ENCODE results near the gene DYNC1I2. TPM values are rescaled to one million over a fixed set of nuclear protein-coding genes. Genes with fewer than 3 reads are reported as not detected.

The DYNC1I2 gene
- total RNA-seq, 1 donor from 2014 or later = 118 TPM

DNA sequence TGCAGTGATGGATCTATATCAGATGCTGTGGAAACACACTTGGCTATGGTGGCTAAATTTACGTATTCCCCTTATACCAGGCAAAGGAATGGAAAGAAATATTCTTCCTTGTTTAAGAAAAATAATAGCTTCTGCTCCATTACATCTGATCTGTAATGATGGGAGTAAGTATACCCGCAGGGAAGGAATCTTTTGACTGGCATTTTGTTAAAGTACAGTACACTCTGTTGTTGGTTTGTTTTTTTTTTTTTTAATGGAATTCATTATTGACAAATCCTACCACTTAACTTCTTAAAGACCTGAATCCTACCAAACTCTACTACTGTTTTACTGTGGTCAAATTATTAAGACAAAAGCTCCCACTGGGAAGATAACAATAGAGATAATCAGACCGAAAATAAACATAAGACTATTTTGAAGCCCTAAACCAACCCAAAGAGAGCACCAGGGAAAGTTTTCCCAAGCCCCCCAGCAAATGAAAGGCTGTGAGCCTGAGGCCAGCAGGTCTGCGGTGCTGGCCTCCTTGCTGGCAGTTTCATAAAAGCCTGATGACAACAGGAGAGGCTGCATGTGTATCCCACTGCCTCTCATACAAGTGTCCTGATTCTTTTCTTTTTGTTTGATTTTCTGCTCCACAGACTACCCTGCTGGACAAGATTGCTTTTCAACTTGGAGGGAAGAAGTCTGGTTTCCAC is 105.8 kb downstream of the DYNC1I2 start:
- peaks cover 23% of the 10 kb centered on the region for H3K4me1 Mint-ChIP-seq (ENCODE audit: unreplicated experiment)
- peak overlapping the region; percentile 47 for H3K27ac Mint-ChIP-seq (ENCODE audit: unreplicated experiment)
- no peak overlapping the region for H3K4me3 Mint-ChIP-seq (ENCODE audit: unreplicated experiment)

DNA sequence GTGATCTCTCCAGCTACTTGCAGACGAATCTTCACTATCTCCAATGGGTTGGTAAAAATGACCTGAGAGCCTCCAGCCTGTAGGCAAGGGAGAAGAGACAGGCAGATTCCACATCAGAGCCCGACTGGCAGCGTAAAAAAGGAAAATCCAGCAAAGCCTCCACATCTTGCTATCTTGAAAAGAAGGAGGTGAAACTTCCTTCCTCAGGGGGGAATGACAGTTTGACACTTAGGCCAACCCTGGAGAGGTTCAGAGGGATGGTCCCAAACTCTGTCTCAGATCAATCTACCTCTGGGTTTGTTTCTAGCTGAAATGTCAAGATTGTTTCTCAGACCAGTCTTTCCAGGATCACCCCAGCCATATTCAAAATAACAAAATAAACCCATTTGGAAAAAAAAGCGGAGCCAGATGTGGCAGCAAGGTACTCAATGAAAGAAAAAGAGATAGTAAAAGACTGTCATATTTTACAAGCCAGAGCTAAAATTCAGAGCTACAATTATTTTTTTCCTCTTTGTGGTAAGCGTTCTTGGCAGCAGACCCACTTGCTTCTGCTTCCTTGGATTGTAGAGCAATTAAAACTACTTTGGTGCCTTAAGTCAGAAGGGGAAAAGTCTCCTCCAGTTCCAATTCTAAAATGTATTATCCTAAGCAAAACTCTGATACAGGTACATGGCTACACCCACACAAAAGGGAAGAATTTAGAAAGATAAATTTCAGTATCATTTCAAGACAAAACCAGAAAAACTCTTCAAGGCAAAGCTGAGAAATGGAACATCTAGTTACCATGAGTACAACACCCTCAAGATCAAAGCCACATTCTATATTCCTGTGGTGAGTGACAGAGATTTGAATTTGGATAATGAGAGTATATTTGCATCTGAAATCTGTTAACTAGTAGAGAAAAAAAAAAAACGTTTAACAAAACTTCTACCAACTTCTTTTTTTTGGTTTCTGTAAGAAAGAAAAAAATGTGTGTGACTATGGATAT is 106.7 kb downstream of the DYNC1I2 start:
- peaks cover 33% of the 10 kb centered on the region for H3K4me1 Mint-ChIP-seq (ENCODE audit: unreplicated experiment)
- peaks cover 25% of the 10 kb centered on the region for H3K36me3 Mint-ChIP-seq (ENCODE audit: unreplicated experiment)
- no peaks in the 10 kb centered on the region for H3K27me3 Mint-ChIP-seq (ENCODE audit: unreplicated experiment)
- DNase-seq (ENCODE audit: extremely low spot score, unreplicated experiment) = no peak
- H3K9me3 Mint-ChIP-seq (ENCODE audit: unreplicated experiment) = no peaks in the 10 kb centered on the region
- H3K27ac Mint-ChIP-seq (ENCODE audit: unreplicated experiment) = peak overlapping the region; percentile 47
- TF ChIP-seq, protein P1, sequence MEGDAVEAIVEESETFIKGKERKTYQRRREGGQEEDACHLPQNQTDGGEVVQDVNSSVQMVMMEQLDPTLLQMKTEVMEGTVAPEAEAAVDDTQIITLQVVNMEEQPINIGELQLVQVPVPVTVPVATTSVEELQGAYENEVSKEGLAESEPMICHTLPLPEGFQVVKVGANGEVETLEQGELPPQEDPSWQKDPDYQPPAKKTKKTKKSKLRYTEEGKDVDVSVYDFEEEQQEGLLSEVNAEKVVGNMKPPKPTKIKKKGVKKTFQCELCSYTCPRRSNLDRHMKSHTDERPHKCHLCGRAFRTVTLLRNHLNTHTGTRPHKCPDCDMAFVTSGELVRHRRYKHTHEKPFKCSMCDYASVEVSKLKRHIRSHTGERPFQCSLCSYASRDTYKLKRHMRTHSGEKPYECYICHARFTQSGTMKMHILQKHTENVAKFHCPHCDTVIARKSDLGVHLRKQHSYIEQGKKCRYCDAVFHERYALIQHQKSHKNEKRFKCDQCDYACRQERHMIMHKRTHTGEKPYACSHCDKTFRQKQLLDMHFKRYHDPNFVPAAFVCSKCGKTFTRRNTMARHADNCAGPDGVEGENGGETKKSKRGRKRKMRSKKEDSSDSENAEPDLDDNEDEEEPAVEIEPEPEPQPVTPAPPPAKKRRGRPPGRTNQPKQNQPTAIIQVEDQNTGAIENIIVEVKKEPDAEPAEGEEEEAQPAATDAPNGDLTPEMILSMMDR (IDR thresholded peaks at IDR 0.05) = no peak
- no peak overlapping the region for H3K4me3 Mint-ChIP-seq (ENCODE audit: unreplicated experiment)

More for the DNA sequence above, 105.8 kb downstream of the DYNC1I2 start:
- Mint-ChIP-seq H3K36me3 (ENCODE audit: unreplicated experiment) (peaks cover 28% of the 10 kb centered on the region), H3K27me3 (ENCODE audit: unreplicated experiment) (no peaks in the 10 kb centered on the region), H3K9me3 (ENCODE audit: unreplicated experiment) (no peaks in the 10 kb centered on the region)
- DNase-seq (ENCODE audit: extremely low spot score, unreplicated experiment) = no peak
- TF ChIP-seq, protein P1 (IDR thresholded peaks at IDR 0.05) = no peak

DNA sequence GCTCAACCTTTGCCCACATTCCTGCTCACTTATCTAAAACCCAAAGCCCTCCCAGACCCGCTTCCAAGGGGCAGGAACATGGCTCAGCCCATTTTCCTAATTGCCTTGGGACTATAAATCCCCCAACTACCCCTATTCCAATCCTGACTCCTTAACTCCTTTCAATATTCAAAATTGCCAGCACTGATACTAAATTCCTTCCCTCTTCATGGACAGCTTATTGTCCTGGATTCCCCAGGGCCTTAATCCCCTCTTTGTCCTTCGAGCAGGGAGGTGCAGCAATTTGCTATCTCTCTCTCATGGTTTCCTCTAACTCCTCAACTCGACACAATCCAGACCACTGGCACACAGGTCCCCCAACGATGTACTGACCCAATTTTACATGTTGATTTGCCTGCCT is 107.6 kb downstream of the DYNC1I2 start:
- Mint-ChIP-seq H3K4me3 (ENCODE audit: unreplicated experiment) (no peak overlapping the region), H3K4me1 (ENCODE audit: unreplicated experiment) (peaks cover 38% of the 10 kb centered on the region), H3K27me3 (ENCODE audit: unreplicated experiment) (no peaks in the 10 kb centered on the region), H3K36me3 (ENCODE audit: unreplicated experiment) (peaks cover 25% of the 10 kb centered on the region), H3K9me3 (ENCODE audit: unreplicated experiment) (no peaks in the 10 kb centered on the region), H3K27ac (ENCODE audit: unreplicated experiment) (no peak overlapping the region)
- no peak for DNase-seq (ENCODE audit: extremely low spot score, unreplicated experiment)
- TF ChIP-seq, protein P1 (IDR thresholded peaks at IDR 0.05) = no peak

Other genes with a start within 250 kb of the DYNC1I2 start
- gene CYBRD1, start 165.0 kb upstream of the DYNC1I2 start, total RNA-seq = 140 and 148 TPM in 2 replicates
- gene SLC25A12, start 206.8 kb downstream of the DYNC1I2 start, total RNA-seq = 16.5 and 18.7 TPM in 2 replicates
- gene HAT1, start 235.0 kb downstream of the DYNC1I2 start, total RNA-seq = 44.6 and 45.7 TPM in 2 replicates